Suprapubic skin (tissue), 4 donors: ENCODE measurements around the gene SP5. TPM values are rescaled to one million over a fixed set of nuclear protein-coding genes. Genes with fewer than 3 reads are reported as not detected.
"Not testable (repeated sequence)": the region's sequence is repeated elsewhere in the genome, so short reads cannot be mapped to it uniquely, and the experiment has no call there.

Experiments used
- DNase-seq, 2 donors: peaks; one replicate each; pipeline ENCODE4 v3.0.0-alpha.2; 2019; ENCODE audit warnings: low spot score in 2 of 2
- H3K27ac ChIP-seq: fragments of 200-600 bp; sonication (generic); one replicate; pipeline ENCODE4 v1.5.1; 2019
- H3K27me3 ChIP-seq: fragments of 200-600 bp; sonication (generic); one replicate; pipeline ENCODE4 v1.5.1; 2019
- H3K36me3 ChIP-seq: fragments of 200-600 bp; sonication (generic); one replicate; pipeline ENCODE4 v1.5.1; 2019
- H3K4me1 ChIP-seq: fragments of 200-600 bp; sonication (generic); one replicate; pipeline ENCODE4 v1.5.1; 2019
- H3K4me3 ChIP-seq: fragments of 200-600 bp; sonication (generic); one replicate; pipeline ENCODE4 v1.5.1; 2019; ENCODE audit warnings: mild to moderate bottlenecking
- H3K9me3 ChIP-seq: fragments of 200-600 bp; sonication (generic); one replicate; pipeline ENCODE4 v1.5.1; 2019
- CTCF ChIP-seq, 2 donors: fragments of 200-600 bp in 1 of 2; fragments of 450-650 bp in 1 of 2; sonication (generic) in 1 of 2; IDR thresholded peaks; one replicate each; pipeline ENCODE4 v1.5.1; 2016 to 2019; ENCODE audit warnings: antibody characterized with exemption in 2 of 2, mild to moderate bottlenecking in 1 of 2, moderate library complexity in 1 of 2
- EP300 ChIP-seq: sonication (generic); formaldehyde crosslinking; IDR thresholded peaks from one replicate; pipeline ENCODE4 v1.6.1; 2017; ENCODE audit warnings: antibody characterized with exemption
- POLR2A ChIP-seq, 2 donors: fragments of 450-650 bp; IDR thresholded peaks; one replicate each; pipeline ENCODE4 v1.6.1; 2017; ENCODE audit warnings: antibody characterized with exemption in 2 of 2, mild to moderate bottlenecking in 2 of 2, moderate library complexity in 2 of 2
- POLR2AphosphoS5 ChIP-seq, 3 donors: sonication (generic); formaldehyde crosslinking; IDR thresholded peaks; one replicate each; pipeline ENCODE4 v1.6.1; 2017; ENCODE audit warnings: antibody characterized with exemption in 3 of 3
- WGBS: methylation state at CpG from one replicate; pipeline ENCODE4 v1.1.5; 2018; 5-methylcytosine and 5-hydroxymethylcytosine counted together
- total RNA-seq, 4 donors: library from RNA; depleted of rRNA; stranded (reverse); fragments of >200 nt; gene quantifications; one replicate each; pipeline ENCODE4 v1.1.0, GENCODE V29; 2016

SP5 gene
- total RNA-seq, 4 donors from 2014 or later: 0.32 to 1.3 (median 0.89) TPM; not detected in 1

- 76% methylated on average over 3 of the region's 3 CpGs for WGBS
- DNase-seq: no peak
- H3K27me3 ChIP-seq: peaks cover 56% of the 10 kb centered on the region
These were observed 6.5 kb downstream of the SP5 start for GRCh38 chr2:170721678-170722077.

GRCh38 chr2:170722301-170722700 is 7.2 kb downstream of the SP5 start:
- no peak for TF ChIP-seq CTCF (IDR thresholded peaks at IDR 0.05)
- no peak for TF ChIP-seq POLR2A (IDR thresholded peaks at IDR 0.05)
- no peak for TF ChIP-seq EP300
- no peak for TF ChIP-seq POLR2AphosphoS5 (IDR thresholded peaks at IDR 0.05)
- Histone ChIP-seq H3K9me3 (no peaks in the 10 kb centered on the region), H3K27me3 (peaks cover 50% of the 10 kb centered on the region), H3K4me1 (peaks cover 3% of the 10 kb centered on the region), H3K4me3 (no peak overlapping the region), H3K36me3 (no peaks in the 10 kb centered on the region), H3K27ac (no peak overlapping the region)
- DNase-seq: no peak

More at GRCh38 chr2:170721678-170722077, 6.5 kb downstream of the SP5 start:
- Histone ChIP-seq H3K9me3 (no peaks in the 10 kb centered on the region), H3K4me3 (no peak overlapping the region), H3K36me3 (no peaks in the 10 kb centered on the region), H3K27ac (no peak overlapping the region), H3K4me1 (peaks cover 9% of the 10 kb centered on the region)
- TF ChIP-seq CTCF (IDR thresholded peaks at IDR 0.05): no peak
- no peak for TF ChIP-seq POLR2AphosphoS5 (IDR thresholded peaks at IDR 0.05)
- no peak for TF ChIP-seq POLR2A (IDR thresholded peaks at IDR 0.05)
- no peak for TF ChIP-seq EP300

GRCh38 chr2:170723446-170723958 is 8.4 kb downstream of the SP5 start:
- TF ChIP-seq POLR2AphosphoS5 (IDR thresholded peaks at IDR 0.05): no peak

GRCh38 chr2:170733798-170734600 is 18.9 kb downstream of the SP5 start:
- Histone ChIP-seq H3K27ac (no peak overlapping the region), H3K27me3 (no peaks in the 10 kb centered on the region), H3K4me1 (no peaks in the 10 kb centered on the region), H3K4me3 (no peak overlapping the region), H3K36me3 (no peaks in the 10 kb centered on the region), H3K9me3 (no peaks in the 10 kb centered on the region)
- no peak for DNase-seq
- WGBS: 0% methylated on average over 1 of the region's 1 CpG
- TF ChIP-seq POLR2AphosphoS5 (IDR thresholded peaks at IDR 0.05): no peak
- TF ChIP-seq EP300: no peak
- no peak for TF ChIP-seq CTCF (IDR thresholded peaks at IDR 0.05)
- TF ChIP-seq POLR2A (IDR thresholded peaks at IDR 0.05): no peak

More at GRCh38 chr2:170723446-170723958, 8.4 kb downstream of the SP5 start:
- H3K4me3 ChIP-seq: no peak overlapping the region
- H3K27me3 ChIP-seq: peaks cover 38% of the 10 kb centered on the region
- WGBS: 60% methylated on average over 2 of the region's 2 CpGs
- no peaks in the 10 kb centered on the region for H3K9me3 ChIP-seq
- H3K4me1 ChIP-seq: no peaks in the 10 kb centered on the region
- H3K27ac ChIP-seq: no peak overlapping the region
- no peaks in the 10 kb centered on the region for H3K36me3 ChIP-seq
- DNase-seq: no peak

- H3K9me3 ChIP-seq, H3K36me3 ChIP-seq, DNase-seq, H3K4me3 ChIP-seq, H3K27me3 ChIP-seq, H3K27ac ChIP-seq, H3K4me1 ChIP-seq: not testable (repeated sequence)
- 81% methylated on average over 2 of the region's 2 CpGs for WGBS
These were observed 19.5 kb downstream of the SP5 start for GRCh38 chr2:170734601-170735000.

GRCh38 chr2:170736628-170737027 is 21.5 kb downstream of the SP5 start:
- Histone ChIP-seq H3K9me3 (no peaks in the 10 kb centered on the region), H3K27me3 (no peaks in the 10 kb centered on the region), H3K27ac (no peak overlapping the region), H3K36me3 (no peaks in the 10 kb centered on the region), H3K4me1 (no peaks in the 10 kb centered on the region), H3K4me3 (no peak overlapping the region)
- DNase-seq: no peak
- WGBS: 52% methylated on average over 1 of the region's 1 CpG
- no peak for TF ChIP-seq POLR2AphosphoS5 (IDR thresholded peaks at IDR 0.05)
- no peak for TF ChIP-seq EP300
- TF ChIP-seq POLR2A (IDR thresholded peaks at IDR 0.05): no peak
- TF ChIP-seq CTCF (IDR thresholded peaks at IDR 0.05): no peak
